ENCODE data around the gene PDE4D.

The PDE4D gene

GRCh38 chr5:59591162-59591561, 302.4 kb downstream of the PDE4D start:
- CTCF ChIA-PET, result no interaction called here
- POLR2A ChIA-PET, result no interaction called here

DNA sequence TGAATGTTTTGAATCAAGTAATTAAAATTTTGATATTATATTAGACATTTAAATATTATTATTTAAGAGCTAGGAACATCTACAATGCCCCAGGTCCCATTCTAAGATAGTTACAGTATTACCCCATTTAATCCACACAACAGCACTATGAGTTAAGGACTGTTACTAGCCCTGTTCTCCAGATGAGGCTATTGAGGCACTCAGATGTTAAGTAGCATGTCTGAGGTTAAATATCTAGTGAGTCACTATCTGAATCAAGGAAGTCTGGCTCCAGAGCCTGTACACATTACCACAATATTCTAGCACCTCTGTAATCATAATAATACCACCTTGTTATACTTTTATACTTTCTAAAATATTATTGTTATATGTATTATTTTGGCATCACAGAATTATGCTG, 304.6 kb downstream of the PDE4D start:
- DNase-seq (ENCODE audit: extremely low spot score), result no peak
- TF ChIP-seq L3MBTL2 (conservative IDR thresholded peaks at IDR 0.05) (no peak), TARDBP (IDR thresholded peaks at IDR 0.05) (no peak), FOXA1 (IDR thresholded peaks at IDR 0.05) (no peak), FOXK2 (IDR thresholded peaks at IDR 0.05) (no peak), BHLHE40 (IDR thresholded peaks at IDR 0.05; ENCODE audit: borderline replicate concordance) (no peak), FOXM1 (IDR thresholded peaks at IDR 0.05; ENCODE audit: borderline replicate concordance) (no peak), ARNT (IDR thresholded peaks at IDR 0.05) (no peak), ELF4 (IDR thresholded peaks at IDR 0.05) (no peak), SP1 (IDR thresholded peaks at IDR 0.05) (no peak), LEF1 (IDR thresholded peaks at IDR 0.05; ENCODE audit: borderline replicate concordance) (no peak), NFRKB (IDR thresholded peaks at IDR 0.05) (no peak), ZNF384 (IDR thresholded peaks at IDR 0.05) (no peak), HDGF (IDR thresholded peaks at IDR 0.05; ENCODE audit: borderline replicate concordance) (no peak)
- POLR2A ChIA-PET, result no interaction called here
- CTCF ChIA-PET, result no interaction called here

More at GRCh38 chr5:59591162-59591561, 302.4 kb downstream of the PDE4D start:
- TF ChIP-seq NFRKB (IDR thresholded peaks at IDR 0.05) (no peak), BHLHE40 (IDR thresholded peaks at IDR 0.05; ENCODE audit: borderline replicate concordance) (no peak), FOXK2 (IDR thresholded peaks at IDR 0.05) (no peak), CTBP1 (IDR thresholded peaks at IDR 0.05; ENCODE audit: borderline replicate concordance) (no peak), SP1 (IDR thresholded peaks at IDR 0.05) (no peak), SUZ12 (IDR thresholded peaks at IDR 0.05) (no peak), PKNOX1 (IDR thresholded peaks at IDR 0.05) (no peak), L3MBTL2 (conservative IDR thresholded peaks at IDR 0.05) (no peak), TARDBP (IDR thresholded peaks at IDR 0.05) (no peak), FOXM1 (IDR thresholded peaks at IDR 0.05; ENCODE audit: borderline replicate concordance) (no peak), ELF4 (IDR thresholded peaks at IDR 0.05) (no peak), LEF1 (IDR thresholded peaks at IDR 0.05; ENCODE audit: borderline replicate concordance) (no peak), ARNT (IDR thresholded peaks at IDR 0.05) (no peak), FOXA1 (IDR thresholded peaks at IDR 0.05) (no peak)
- DNase-seq (ENCODE audit: extremely low spot score), result no peak

DNA sequence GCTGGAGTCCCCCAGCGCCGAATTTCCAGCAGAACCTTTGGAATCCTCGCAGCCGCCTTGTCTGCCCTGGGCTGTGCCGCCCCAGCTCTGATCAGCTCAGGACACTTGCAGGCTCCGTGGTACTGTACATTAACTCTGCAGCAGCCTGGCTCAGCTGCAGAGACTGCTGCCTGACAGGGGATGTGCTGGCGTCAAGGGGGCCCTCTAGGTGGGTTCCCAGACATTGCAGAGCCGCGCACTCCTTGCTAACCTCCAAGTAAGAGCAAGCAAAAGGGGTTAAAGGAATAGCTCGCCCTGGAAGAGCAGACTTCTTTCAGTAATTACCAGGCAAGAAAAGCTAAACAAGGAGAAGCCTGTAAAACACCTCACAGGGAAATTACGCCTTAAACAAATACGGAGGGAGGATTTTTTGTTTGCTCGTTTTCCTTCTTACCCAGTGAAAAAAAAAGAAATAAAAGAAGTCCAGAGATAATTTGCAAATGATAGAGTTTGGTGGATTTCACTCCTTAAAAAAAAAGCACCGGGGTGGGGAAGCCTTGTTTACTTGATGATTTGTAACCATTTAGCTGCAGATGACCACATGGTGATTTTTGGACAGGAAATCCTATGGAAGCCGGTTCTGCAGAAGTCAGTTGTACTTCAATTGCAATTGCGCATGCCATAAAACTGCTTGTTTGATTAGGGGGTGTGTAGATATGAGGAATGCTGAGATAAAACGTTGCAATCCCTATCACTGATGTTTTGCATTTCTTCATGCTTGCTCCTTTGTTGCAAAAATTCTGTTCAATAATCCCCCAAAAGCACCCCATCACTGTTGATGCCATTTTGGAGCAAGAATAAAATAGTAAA, 305.8 kb downstream of the PDE4D start:
- DNase-seq (ENCODE audit: extremely low spot score), result peak; percentile 66
- CTCF ChIA-PET, result interaction anchor here (0.6 to 1.1 kb wide), 4 partner anchors 11 to 888 kb away, joined by 3 read pairs; no protein-coding TSS in a partner anchor
- TF ChIP-seq PKNOX1 (IDR thresholded peaks at IDR 0.05) (no peak), FOXK2 (IDR thresholded peaks at IDR 0.05) (no peak), SP1 (IDR thresholded peaks at IDR 0.05) (no peak), FOXM1 (IDR thresholded peaks at IDR 0.05; ENCODE audit: borderline replicate concordance) (no peak), ZNF384 (IDR thresholded peaks at IDR 0.05) (no peak), LEF1 (IDR thresholded peaks at IDR 0.05; ENCODE audit: borderline replicate concordance) (no peak), NFRKB (IDR thresholded peaks at IDR 0.05) (no peak), ARNT (IDR thresholded peaks at IDR 0.05) (no peak), CTBP1 (IDR thresholded peaks at IDR 0.05; ENCODE audit: borderline replicate concordance) (no peak), SUZ12 (IDR thresholded peaks at IDR 0.05) (no peak), TARDBP (IDR thresholded peaks at IDR 0.05) (no peak), ELF4 (IDR thresholded peaks at IDR 0.05) (no peak), BHLHE40 (IDR thresholded peaks at IDR 0.05; ENCODE audit: borderline replicate concordance) (no peak), L3MBTL2 (conservative IDR thresholded peaks at IDR 0.05) (no peak), HDGF (IDR thresholded peaks at IDR 0.05; ENCODE audit: borderline replicate concordance) (no peak), FOXA1 (IDR thresholded peaks at IDR 0.05) (no peak)
- POLR2A ChIA-PET, result no interaction called here

DNA sequence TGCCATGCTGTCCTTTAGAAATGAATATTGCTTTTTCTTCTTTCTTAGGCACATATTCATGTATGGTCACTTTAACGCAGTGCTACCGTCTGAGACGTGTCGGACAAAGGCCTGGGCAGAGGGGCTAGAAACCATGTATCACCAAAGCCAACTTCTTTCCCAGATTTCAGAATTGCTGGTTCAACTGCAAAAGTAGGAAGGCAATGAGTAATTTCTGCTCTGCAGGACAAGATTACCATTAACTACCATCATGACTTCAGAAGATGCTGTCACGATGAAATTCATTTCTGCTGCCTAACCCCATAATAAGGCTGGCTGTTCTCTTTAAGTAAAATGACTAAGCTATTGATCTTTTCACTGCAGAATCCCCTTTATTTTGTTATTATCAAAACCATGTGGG, 306.7 kb downstream of the PDE4D start:
- TF ChIP-seq BHLHE40 (IDR thresholded peaks at IDR 0.05; ENCODE audit: borderline replicate concordance), result no peak
- no peak for TF ChIP-seq PKNOX1 (IDR thresholded peaks at IDR 0.05)
- no peak for TF ChIP-seq FOXA1 (IDR thresholded peaks at IDR 0.05)
- no peak for TF ChIP-seq LEF1 (IDR thresholded peaks at IDR 0.05; ENCODE audit: borderline replicate concordance)
- TF ChIP-seq SP1 (IDR thresholded peaks at IDR 0.05), result no peak
- no peak for TF ChIP-seq SUZ12 (IDR thresholded peaks at IDR 0.05)
- TF ChIP-seq ELF4 (IDR thresholded peaks at IDR 0.05), result no peak
- no peak for TF ChIP-seq TARDBP (IDR thresholded peaks at IDR 0.05)
- no peak for TF ChIP-seq HDGF (IDR thresholded peaks at IDR 0.05; ENCODE audit: borderline replicate concordance)
- CTCF ChIA-PET, result interaction anchor here (0.8 to 1.1 kb wide), 2 partner anchors 10 to 73 kb away, joined by 3 read pairs; no protein-coding TSS in a partner anchor
- DNase-seq (ENCODE audit: extremely low spot score), result no peak
- POLR2A ChIA-PET, result no interaction called here

GRCh38 chr5:59584858-59585846, 308.4 kb downstream of the PDE4D start:
- POLR2A ChIA-PET, result no interaction called here
- CTCF ChIA-PET, result interaction anchor here (1.1 kb wide), 1 partner anchor 79 kb away, joined by 3 read pairs; no protein-coding TSS in a partner anchor
- TF ChIP-seq FOXA1 (IDR thresholded peaks at IDR 0.05), result no peak
- TF ChIP-seq CTBP1 (IDR thresholded peaks at IDR 0.05; ENCODE audit: borderline replicate concordance), result no peak
- no peak for TF ChIP-seq NFRKB (IDR thresholded peaks at IDR 0.05)
- TF ChIP-seq BHLHE40 (IDR thresholded peaks at IDR 0.05; ENCODE audit: borderline replicate concordance), result no peak
- no peak for TF ChIP-seq ELF4 (IDR thresholded peaks at IDR 0.05)
- no peak for TF ChIP-seq ARNT (IDR thresholded peaks at IDR 0.05)
- TF ChIP-seq PKNOX1 (IDR thresholded peaks at IDR 0.05), result no peak
- no peak for TF ChIP-seq SUZ12 (IDR thresholded peaks at IDR 0.05)
- TF ChIP-seq HDGF (IDR thresholded peaks at IDR 0.05; ENCODE audit: borderline replicate concordance), result no peak
- no peak for TF ChIP-seq FOXM1 (IDR thresholded peaks at IDR 0.05; ENCODE audit: borderline replicate concordance)
- no peak for TF ChIP-seq LEF1 (IDR thresholded peaks at IDR 0.05; ENCODE audit: borderline replicate concordance)
- TF ChIP-seq SP1 (IDR thresholded peaks at IDR 0.05), result no peak
- DNase-seq (ENCODE audit: extremely low spot score), result no peak

Measured in HEK293T (cell line).